Gastrocnemius medialis (tissue), 4 donors: ENCODE results near the gene MTG1.

Experiments
- POLR2A ChIP-seq, 2 donors: fragments of 450-650 bp; IDR thresholded peaks; one replicate each; pipeline ENCODE4 v1.6.1; 2017; ENCODE audit warnings: antibody characterized with exemption in 2 of 2, mild to moderate bottlenecking in 2 of 2, moderate library complexity in 2 of 2
- TF ChIP-seq, protein P1 (sequence below), 5 experiments: fragments of 450-650 bp in 3 of 5; fragments of 200-600 bp in 2 of 5; sonication (generic) in 2 of 5; IDR thresholded peaks in 4 of 5; conservative IDR thresholded peaks in 1 of 5; 1 replicate in 4 of 5; 2 replicates in 1 of 5; pipeline ENCODE4 v1.5.1; 2016 to 2019; ENCODE audit warnings: antibody characterized with exemption in 5 of 5, mild to moderate bottlenecking in 3 of 5, moderate library complexity in 3 of 5

DNA sequence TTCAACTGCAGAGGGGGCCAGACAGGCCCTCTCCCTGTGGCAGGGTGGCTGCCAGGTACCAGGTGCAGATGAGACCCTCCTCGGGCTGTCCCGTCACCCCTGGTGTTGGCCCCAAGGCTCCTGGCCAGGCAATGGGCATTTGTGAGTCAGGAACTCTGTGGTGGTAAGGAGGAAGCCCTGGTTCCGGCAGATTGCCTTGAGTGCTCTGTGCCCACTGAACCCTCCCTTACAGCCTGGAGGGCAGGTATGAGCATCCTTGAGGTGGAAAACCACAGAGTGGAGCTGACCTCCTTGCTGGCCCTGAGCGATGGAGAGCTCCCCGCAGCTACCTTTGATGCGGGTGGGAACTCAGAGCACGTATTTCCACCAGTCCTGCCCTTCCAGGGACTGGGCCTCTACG is 12.9 kb upstream of the MTG1 start:
- TF ChIP-seq, protein P1, sequence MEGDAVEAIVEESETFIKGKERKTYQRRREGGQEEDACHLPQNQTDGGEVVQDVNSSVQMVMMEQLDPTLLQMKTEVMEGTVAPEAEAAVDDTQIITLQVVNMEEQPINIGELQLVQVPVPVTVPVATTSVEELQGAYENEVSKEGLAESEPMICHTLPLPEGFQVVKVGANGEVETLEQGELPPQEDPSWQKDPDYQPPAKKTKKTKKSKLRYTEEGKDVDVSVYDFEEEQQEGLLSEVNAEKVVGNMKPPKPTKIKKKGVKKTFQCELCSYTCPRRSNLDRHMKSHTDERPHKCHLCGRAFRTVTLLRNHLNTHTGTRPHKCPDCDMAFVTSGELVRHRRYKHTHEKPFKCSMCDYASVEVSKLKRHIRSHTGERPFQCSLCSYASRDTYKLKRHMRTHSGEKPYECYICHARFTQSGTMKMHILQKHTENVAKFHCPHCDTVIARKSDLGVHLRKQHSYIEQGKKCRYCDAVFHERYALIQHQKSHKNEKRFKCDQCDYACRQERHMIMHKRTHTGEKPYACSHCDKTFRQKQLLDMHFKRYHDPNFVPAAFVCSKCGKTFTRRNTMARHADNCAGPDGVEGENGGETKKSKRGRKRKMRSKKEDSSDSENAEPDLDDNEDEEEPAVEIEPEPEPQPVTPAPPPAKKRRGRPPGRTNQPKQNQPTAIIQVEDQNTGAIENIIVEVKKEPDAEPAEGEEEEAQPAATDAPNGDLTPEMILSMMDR (IDR thresholded peaks at IDR 0.05 in 4 of 5, conservative IDR thresholded peaks at IDR 0.05 in 1 of 5) = no peak
- TF ChIP-seq POLR2A (IDR thresholded peaks at IDR 0.05) = no peak
